GM21360 (cell line): Measurements from ENCODE around the gene TEAD1.

ENCODE experiments used
- ATAC-seq: cut with Tn5 transposase; IDR thresholded peaks from one replicate; pipeline ENCODE4 v1.9.1; 2021; ENCODE audit warnings: mild to moderate bottlenecking, moderate library complexity; ENCODE audit not compliant: unreplicated experiment

TEAD1 gene

DNA sequence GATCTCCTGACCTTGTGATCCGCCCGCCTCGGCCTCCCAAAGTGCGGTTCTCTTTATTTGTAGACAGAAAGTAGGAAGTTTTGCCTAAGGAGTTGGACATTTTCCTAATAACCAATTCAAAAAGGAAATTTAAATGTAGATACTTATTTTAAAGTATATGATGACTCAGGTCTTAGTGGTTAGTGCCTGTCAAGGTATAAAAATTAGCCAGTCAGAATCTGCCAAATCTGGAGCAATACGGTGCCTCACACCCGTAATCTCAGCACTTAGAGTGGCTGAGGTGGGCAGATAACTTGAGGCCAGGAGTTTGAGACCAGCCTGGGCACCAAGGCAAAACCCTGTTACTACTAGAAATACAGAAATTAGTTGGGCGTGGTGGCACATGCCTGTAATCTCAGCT lies 248.2 kb downstream of the TEAD1 start:
- ATAC-seq = no peak

DNA sequence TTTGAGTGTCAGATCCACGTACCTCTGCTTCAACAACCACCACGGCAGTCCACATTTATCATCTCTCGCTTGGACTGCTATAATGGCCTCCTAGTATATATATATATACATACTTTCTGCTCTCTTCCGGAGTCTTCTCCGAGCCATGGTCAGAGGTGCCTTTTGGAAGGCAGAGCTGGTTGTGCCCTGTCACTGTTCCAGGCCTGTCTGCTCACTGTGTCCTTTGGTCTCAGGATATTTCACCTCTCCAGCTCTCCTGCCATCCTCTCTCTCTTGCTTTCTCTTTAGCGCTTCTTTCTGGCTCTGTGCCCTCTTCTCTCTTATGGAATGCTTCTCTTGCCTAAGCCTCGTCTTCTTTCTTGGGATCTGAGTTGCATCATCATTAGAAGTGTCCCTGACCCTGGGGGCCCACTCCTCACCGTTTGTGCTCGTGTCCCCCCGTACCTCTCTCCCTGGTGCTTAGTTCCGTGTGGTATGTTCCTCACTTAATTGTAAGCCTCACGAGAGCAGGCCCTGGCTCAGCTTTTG lies 248.8 kb downstream of the TEAD1 start:
- no peak for ATAC-seq

DNA sequence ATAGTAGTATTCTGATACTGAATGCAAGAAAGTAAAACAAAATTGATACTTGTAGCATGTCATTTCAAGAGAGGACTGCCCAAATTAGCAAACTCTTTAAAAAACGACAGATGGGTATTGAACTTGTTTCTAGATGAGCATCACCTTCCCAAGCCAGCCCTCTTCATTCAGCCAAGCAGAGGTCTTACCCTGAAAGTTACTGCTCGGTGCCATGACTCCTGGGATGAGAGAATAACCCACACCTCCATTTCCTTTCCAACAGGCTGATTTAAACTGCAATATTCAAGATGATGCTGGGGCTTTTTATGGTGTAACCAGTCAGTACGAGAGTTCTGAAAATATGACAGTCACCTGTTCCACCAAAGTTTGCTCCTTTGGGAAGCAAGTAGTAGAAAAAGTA lies 250.4 kb downstream of the TEAD1 start:
- ATAC-seq = no peak

- ATAC-seq = no peak
These were observed 251.3 kb downstream of the TEAD1 start for GRCh38 chr11:12925520-12925919.

DNA sequence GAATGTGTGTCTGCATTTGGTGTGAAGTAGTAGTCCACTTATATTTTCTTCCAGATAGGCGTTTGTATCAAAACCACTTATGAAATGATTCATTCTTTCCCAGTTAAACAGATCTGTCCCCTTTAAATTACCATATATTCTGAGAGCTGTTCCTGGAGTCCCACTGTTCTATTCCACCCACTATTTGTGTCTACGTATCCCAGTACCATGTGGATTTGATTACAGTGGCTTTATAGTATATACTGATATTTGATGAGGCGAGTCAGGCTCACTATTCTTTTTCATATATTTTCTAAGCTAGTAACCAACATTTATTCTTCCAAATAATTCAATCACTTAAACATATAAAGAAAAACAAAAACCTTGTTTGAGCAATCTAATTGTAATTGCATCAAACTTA lies 253.0 kb downstream of the TEAD1 start:
- no peak for ATAC-seq

GRCh38 chr11:12927886-12928285 lies 253.7 kb downstream of the TEAD1 start:
- no peak for ATAC-seq

DNA sequence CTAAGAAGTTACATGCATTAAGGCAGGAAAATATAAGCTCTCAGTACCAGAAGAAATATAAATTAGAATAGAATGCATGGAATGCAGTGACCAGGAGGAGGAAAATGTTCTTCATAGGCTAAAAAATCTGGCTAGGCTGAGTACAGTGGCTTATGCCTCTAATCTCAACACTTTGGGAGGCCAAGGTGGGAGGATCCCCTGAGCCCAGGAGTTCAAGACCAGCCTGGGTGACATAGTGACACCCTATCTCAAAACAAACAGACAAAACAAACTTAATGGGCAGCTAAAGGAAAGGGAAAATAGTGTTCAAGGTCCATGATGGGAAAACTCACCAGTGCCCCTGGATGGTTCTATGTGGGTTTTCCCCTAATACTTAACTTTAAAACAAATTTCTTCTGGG lies 256.6 kb downstream of the TEAD1 start:
- no peak for ATAC-seq

GRCh38 chr11:12932485-12932884 lies 258.3 kb downstream of the TEAD1 start:
- ATAC-seq = no peak

- ATAC-seq = no peak
These were observed 262.0 kb downstream of the TEAD1 start for GRCh38 chr11:12936200-12936599.

- ATAC-seq = no peak
These were observed 264.5 kb downstream of the TEAD1 start for GRCh38 chr11:12938590-12939247.

DNA sequence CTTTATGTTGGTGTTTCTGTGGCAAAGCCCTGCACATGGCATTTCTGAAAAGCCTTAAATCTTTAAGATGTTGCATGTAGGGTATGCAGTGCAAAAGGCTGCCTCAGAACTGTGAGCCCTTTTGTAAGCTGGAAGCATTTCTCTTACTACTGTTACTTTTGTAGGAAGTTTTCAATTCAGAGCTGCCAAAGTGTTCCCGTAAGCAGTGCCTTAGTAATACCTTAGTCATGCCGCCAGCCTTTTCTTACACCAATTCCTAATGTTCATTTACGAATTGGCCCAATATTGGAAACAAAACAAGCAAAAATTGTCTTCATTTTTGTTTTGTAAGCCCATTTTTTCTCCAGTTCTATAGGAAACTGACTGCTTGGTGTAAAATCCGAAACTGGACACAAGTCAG lies 267.4 kb downstream of the TEAD1 start:
- no peak for ATAC-seq

- ATAC-seq = no peak
These were observed 267.9 kb downstream of the TEAD1 start for GRCh38 chr11:12942157-12942556.

- no peak for ATAC-seq
These were observed 269.1 kb downstream of the TEAD1 start for GRCh38 chr11:12943311-12943710.

GRCh38 chr11:12944889-12945288 lies 270.7 kb downstream of the TEAD1 start:
- no peak for ATAC-seq

DNA sequence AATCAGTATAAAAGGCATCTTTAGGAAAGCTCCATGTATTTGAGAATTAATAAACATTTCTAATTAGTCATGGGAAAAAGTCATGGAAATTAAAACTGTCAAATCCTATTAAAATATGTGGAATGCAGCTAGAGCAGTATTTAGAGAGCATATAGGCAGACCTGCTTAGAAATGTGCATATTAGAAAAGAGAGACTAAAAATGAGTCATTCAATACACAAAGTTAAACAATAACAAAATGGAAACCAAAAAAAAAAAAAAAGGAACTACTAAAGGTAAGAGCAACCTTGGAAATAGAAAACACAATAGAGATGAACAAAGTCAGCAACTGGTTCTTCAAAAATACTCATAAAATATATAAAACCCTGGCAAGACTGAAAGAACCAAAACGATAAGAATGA lies 275.2 kb downstream of the TEAD1 start:
- ATAC-seq = no peak

GRCh38 chr11:12950670-12951069 lies 276.4 kb downstream of the TEAD1 start:
- no peak for ATAC-seq

DNA sequence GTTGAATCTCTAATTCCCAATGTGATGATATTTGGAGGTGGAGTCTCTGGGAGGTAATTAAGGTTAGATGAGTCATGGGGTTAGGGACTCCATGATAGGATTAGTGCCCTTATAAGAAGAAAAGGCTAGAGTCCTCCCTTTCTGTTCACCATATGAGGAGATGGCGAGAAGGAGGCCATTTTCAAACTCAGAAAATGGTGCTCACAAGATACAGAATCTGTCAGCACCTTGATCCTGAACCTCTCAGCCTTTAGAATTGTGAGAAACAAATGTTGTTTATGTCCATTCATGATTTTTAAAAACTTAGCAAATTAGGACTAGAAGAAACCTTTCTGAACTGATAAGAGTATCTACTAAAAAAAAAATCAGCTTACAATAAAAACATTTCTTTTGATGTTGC lies 277.2 kb downstream of the TEAD1 start:
- ATAC-seq = no peak

GRCh38 chr11:12952094-12952493 lies 277.9 kb downstream of the TEAD1 start:
- ATAC-seq = no peak

DNA sequence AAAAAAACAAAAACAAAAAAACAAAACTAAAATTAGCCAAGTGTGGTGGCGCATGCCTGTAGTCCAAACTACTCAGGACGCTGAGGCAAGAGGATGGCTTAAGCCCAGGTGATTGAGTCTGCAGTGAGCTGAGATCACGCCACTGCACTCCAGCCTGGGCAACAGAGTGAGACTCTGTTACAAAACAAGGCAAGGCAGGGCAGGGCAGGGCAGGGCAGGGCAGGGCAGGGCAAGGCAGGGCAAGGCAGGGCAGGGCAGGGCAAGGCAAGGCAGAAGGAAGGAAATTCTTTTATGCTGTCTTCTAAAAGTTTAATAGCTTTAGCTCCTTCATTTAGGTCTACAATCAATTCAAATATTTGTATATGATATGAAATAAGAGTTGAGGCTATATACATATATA lies 284.8 kb downstream of the TEAD1 start:
- no peak for ATAC-seq

- ATAC-seq = no peak
These were observed 287.4 kb downstream of the TEAD1 start for GRCh38 chr11:12961615-12962014.

GRCh38 chr11:12962306-12962705 lies 288.1 kb downstream of the TEAD1 start:
- ATAC-seq = no peak

DNA sequence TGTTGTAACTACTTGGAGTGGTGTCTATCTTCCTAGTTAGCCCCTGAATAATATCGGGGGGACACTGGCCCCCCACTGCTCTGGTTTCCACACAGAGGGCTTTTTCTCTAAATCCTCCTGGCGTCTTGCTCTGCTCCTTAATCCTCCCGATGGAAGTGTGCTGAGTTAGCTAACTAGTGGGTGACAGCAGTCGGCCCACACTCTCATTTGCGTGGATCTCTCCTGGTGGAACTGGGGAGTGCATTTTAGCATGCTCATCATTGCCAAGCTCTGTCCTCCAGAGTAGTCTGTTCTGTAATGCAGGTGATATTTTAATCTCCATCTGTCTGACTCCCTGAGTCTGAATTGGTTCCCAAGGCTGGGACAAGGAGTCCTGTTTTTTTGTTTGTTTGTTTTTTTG lies 288.8 kb downstream of the TEAD1 start:
- ATAC-seq = no peak
